RWPE1 (cell line): ENCODE measurements around the gene PC.

Experiments used
- CTCF ChIA-PET: fragments of 350-600 bp; sonication (Branson Sonifier 250); formaldehyde crosslinking; extraction: SDS; loops from one replicate; lab custom pipeline; 2021; lab: Yijun Ruan, JAX
- POLR2A ChIA-PET: fragments of 400-600 bp; formaldehyde crosslinking; extraction: SDS; loops from one replicate; lab custom pipeline; 2020; ENCODE audit warnings: antibody characterized with exemption; ENCODE audit not compliant: low non-redundant PET; lab: Yijun Ruan, JAX
- DNase-seq: peaks from one replicate; pipeline ENCODE4 v3.0.0; 2012; ENCODE audit warnings: low spot score
- H3K27ac ChIP-seq: fragments of 450-650 bp; 2 replicates; pipeline ENCODE4 v1.5.1; 2017
- CTCF ChIP-seq: fragments of 450-650 bp; conservative IDR thresholded peaks from 2 replicates; pipeline ENCODE4 v1.5.1; 2017; ENCODE audit warnings: low read depth, mild to moderate bottlenecking

PC gene

GRCh38 chr11:66910016-66910415 is 48.2 kb downstream of the PC start:
- TF ChIP-seq CTCF = no peak
- H3K27ac ChIP-seq = no peak overlapping the region
- POLR2A ChIA-PET = no interaction called here
- no peak for DNase-seq
- CTCF ChIA-PET = no interaction called here

GRCh38 chr11:66909181-66909580 is 49.0 kb downstream of the PC start:
- POLR2A ChIA-PET = no interaction called here
- peak overlapping the region; percentile 89 for H3K27ac ChIP-seq
- CTCF ChIA-PET = no interaction called here
- no peak for DNase-seq
- no peak for TF ChIP-seq CTCF

GRCh38 chr11:66907751-66908630 is 50.2 kb downstream of the PC start:
- TF ChIP-seq CTCF = no peak
- no peak for DNase-seq
- peak overlapping the region; percentile 89 for H3K27ac ChIP-seq
- ChIA-PET POLR2A (interaction anchor here (0.6 kb wide), 1 partner anchor 72 kb away, joined by 3 read pairs; no protein-coding TSS in a partner anchor), CTCF (no interaction called here)

GRCh38 chr11:66906061-66906733 is 52.0 kb downstream of the PC start:
- peak overlapping the region; percentile 89 for H3K27ac ChIP-seq
- ChIA-PET POLR2A (no interaction called here), CTCF (no interaction called here)
- DNase-seq = peak; percentile 76
- no peak for TF ChIP-seq CTCF

- TF ChIP-seq CTCF = no peak
- ChIA-PET CTCF (no interaction called here), POLR2A (no interaction called here)
- H3K27ac ChIP-seq = peak overlapping the region; percentile 89
- DNase-seq = no peak
Measured at GRCh38 chr11:66905631-66906030, 52.6 kb downstream of the PC start.

- ChIA-PET CTCF (no interaction called here), POLR2A (no interaction called here)
- no peak for DNase-seq
- H3K27ac ChIP-seq = peak overlapping the region; percentile 89
- no peak for TF ChIP-seq CTCF
Measured at GRCh38 chr11:66904981-66905521, 53.1 kb downstream of the PC start.
